Activated CD8-positive, alpha-beta memory T cell treated with anti-CD3 and anti-CD28 coated beads, Interleukin-2, amount 10 ng/mL, durations not matched to agents 7 days and 5 days (primary cell): ENCODE measurements around the gene TMEM217. TPM values are rescaled to one million over a fixed set of nuclear protein-coding genes. Genes with fewer than 3 reads are reported as not detected.
"Not testable (repeated sequence)": the region's sequence is repeated elsewhere in the genome, so short reads cannot be mapped to it uniquely, and the experiment has no call there.

ENCODE experiments used
- ATAC-seq: fragments of 150-1000 bp; cut with Tn5 transposase; one replicate; pipeline ENCODE4 v1.10.0; 2021; ENCODE audit warnings: moderate library complexity
- CTCF ChIA-PET: fragments of 350-600 bp; sonication (Branson Sonifier 250); formaldehyde crosslinking; loops from one replicate; lab custom pipeline; 2021; ENCODE audit warnings: antibody characterized with exemption; lab: Charles Lee
- DNase-seq: peaks from one replicate; pipeline ENCODE4 v3.0.0-alpha.2; 2020
- H3K27ac Mint-ChIP-seq: one replicate; pipeline ENCODE4 v1.8.0; 2021; ENCODE audit warnings: mild to moderate bottlenecking, mixed read lengths
- H3K27me3 Mint-ChIP-seq: one replicate; pipeline ENCODE4 v1.8.0; 2021; ENCODE audit warnings: mixed read lengths
- H3K36me3 Mint-ChIP-seq: one replicate; pipeline ENCODE4 v1.8.0; 2021; ENCODE audit warnings: mild to moderate bottlenecking, mixed read lengths
- H3K4me1 Mint-ChIP-seq: one replicate; pipeline ENCODE4 v1.8.0; 2021; ENCODE audit warnings: mixed read lengths
- H3K4me3 Mint-ChIP-seq: one replicate; pipeline ENCODE4 v1.8.0; 2021; ENCODE audit warnings: mild to moderate bottlenecking, moderate library complexity, mixed read lengths
- H3K9me3 Mint-ChIP-seq: one replicate; pipeline ENCODE4 v1.8.0; 2022; ENCODE audit warnings: low read depth, mixed read lengths
- total RNA-seq, 2 experiments: library from RNA; stranded (reverse); gene quantifications; one replicate each; pipeline ENCODE4 v1.2.3, GENCODE V29; 2021

The TMEM217 gene
- total RNA-seq, 2 experiments from 2014 or later: 2.7 to 5.7 TPM

DNA sequence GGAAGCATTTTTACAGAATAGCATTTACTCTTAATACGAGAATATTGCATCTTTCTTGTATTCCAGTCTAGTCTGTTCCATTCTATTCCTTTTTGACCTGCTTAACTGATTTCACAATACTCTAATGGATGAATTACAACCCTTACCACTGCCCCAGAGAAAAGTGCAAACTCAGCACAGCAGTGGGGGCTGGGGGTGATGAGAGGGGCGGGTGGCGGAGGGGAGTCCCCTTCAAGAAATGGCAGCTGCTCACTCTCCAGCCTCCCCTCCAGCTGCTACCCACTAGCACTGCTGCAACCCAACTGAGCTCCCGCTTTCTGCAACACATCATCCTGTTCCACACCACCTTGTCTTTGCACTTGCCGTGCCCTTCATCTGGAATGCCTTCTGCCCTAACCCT, 57.9 kb downstream of the TMEM217 start:
- CTCF ChIA-PET: interaction anchor here (0.8 to 21.2 kb wide), 5 partner anchors 9 to 175 kb away, joined by 5 to 899 read pairs (median 28); partner anchors contain the start of gene PIM1
- Mint-ChIP-seq H3K27ac (no peak overlapping the region), H3K36me3 (peaks cover 3% of the 10 kb centered on the region), H3K9me3 (no peaks in the 10 kb centered on the region), H3K27me3 (no peaks in the 10 kb centered on the region), H3K4me1 (peaks cover 40% of the 10 kb centered on the region), H3K4me3 (no peak overlapping the region)
- ATAC-seq (no peak), DNase-seq (no peak)

GRCh38 chr6:37196451-37196850, 61.5 kb downstream of the TMEM217 start:
- H3K4me3 Mint-ChIP-seq, H3K27ac Mint-ChIP-seq, H3K9me3 Mint-ChIP-seq, ATAC-seq, DNase-seq, H3K36me3 Mint-ChIP-seq, H3K27me3 Mint-ChIP-seq: not testable (repeated sequence)
- CTCF ChIA-PET: interaction anchor here (4.5 kb wide), 1 partner anchor 12 kb away, joined by 28 read pairs; no protein-coding TSS in a partner anchor
- peaks cover 36% of the 10 kb centered on the region for H3K4me1 Mint-ChIP-seq

DNA sequence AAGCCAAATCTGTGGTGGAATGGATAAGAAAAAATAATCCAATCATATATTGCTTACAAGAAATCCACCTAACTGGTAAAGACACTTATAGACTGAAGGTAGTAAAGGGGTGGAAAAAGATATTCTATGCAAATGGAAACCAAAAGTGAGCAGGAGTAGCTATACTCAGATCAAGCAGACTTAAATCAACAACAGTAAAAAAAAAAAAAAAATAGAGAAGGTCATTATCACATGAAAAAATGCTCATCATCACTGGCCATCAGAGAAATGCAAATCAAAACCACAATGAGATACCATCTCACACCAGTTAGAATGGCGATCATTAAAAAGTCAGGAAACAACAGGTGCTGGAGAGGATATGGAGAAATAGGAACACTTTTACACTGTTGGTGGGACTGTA, 63.1 kb downstream of the TMEM217 start:
- not testable (repeated sequence) for DNase-seq, H3K36me3 Mint-ChIP-seq, H3K27me3 Mint-ChIP-seq, H3K9me3 Mint-ChIP-seq, H3K4me3 Mint-ChIP-seq
- CTCF ChIA-PET: interaction anchor here (0.8 to 2.8 kb wide), 11 partner anchors 8 to 176 kb away, joined by 3 to 19 read pairs (median 8); partner anchors contain the start of gene PIM1
- ATAC-seq: peak; percentile 63
- Mint-ChIP-seq H3K27ac (peak overlapping the region; percentile 17), H3K4me1 (peaks cover 35% of the 10 kb centered on the region)

GRCh38 chr6:37192666-37193065, 65.3 kb downstream of the TMEM217 start:
- Mint-ChIP-seq H3K36me3 (peaks cover 12% of the 10 kb centered on the region), H3K9me3 (no peaks in the 10 kb centered on the region), H3K27ac (peak overlapping the region; percentile 41), H3K4me1 (peaks cover 51% of the 10 kb centered on the region), H3K27me3 (no peaks in the 10 kb centered on the region), H3K4me3 (no peak overlapping the region)
- CTCF ChIA-PET: interaction anchor here (0.7 to 2.8 kb wide), 6 partner anchors 15 to 175 kb away, joined by 3 to 15 read pairs (median 4); partner anchors contain the start of gene PIM1
- DNase-seq: no peak
- ATAC-seq: no peak

- peaks cover 18% of the 10 kb centered on the region for H3K36me3 Mint-ChIP-seq
- H3K27ac Mint-ChIP-seq: peak overlapping the region; percentile 81
- no peaks in the 10 kb centered on the region for H3K27me3 Mint-ChIP-seq
- ATAC-seq: peak; percentile 31
- H3K4me1 Mint-ChIP-seq: peaks cover 73% of the 10 kb centered on the region
- no peak overlapping the region for H3K4me3 Mint-ChIP-seq
- peaks cover 4% of the 10 kb centered on the region for H3K9me3 Mint-ChIP-seq
- CTCF ChIA-PET: interaction anchor here (0.9 to 5.2 kb wide), 11 partner anchors 9 to 172 kb away, joined by 3 to 52 read pairs (median 10); no protein-coding TSS in a partner anchor
- DNase-seq: no peak
These were observed 67.8 kb downstream of the TMEM217 start for GRCh38 chr6:37190159-37190535.

DNA sequence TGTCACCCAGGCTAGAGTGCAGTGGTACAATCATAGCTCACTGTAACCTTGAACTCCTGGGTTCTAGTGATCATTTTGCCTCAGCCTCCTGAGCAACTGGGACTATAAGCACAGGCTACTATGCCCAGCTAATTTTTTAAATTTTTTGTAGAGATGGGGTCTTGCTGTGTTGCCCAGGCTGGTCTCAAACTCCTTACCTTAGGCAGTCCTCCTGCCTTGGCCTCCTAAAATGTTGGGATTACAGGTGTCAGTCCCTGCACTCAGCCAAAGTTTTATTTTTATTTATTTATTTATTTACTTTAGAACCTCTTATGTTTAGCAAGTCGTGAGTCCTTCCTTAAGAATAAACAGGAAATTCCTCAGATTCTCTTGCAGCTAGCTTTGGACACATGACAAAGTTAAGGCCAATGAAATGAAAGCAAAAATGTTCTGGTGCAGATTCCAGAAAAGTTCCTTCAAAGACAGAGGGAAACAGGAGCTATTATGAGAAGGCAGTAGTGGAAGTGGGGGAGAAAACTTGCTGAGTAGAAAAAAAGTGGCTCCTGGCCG, 68.9 kb downstream of the TMEM217 start:
- peaks cover 18% of the 10 kb centered on the region for H3K36me3 Mint-ChIP-seq
- CTCF ChIA-PET: interaction anchor here (0.6 to 5.2 kb wide), 12 partner anchors 9 to 304 kb away, joined by 3 to 52 read pairs (median 8); no protein-coding TSS in a partner anchor
- H3K27ac Mint-ChIP-seq: peak overlapping the region; percentile 77
- DNase-seq (no peak), ATAC-seq (no peak)
- H3K9me3 Mint-ChIP-seq: peaks cover 4% of the 10 kb centered on the region
- no peaks in the 10 kb centered on the region for H3K27me3 Mint-ChIP-seq
- peaks cover 69% of the 10 kb centered on the region for H3K4me1 Mint-ChIP-seq
- H3K4me3 Mint-ChIP-seq: no peak overlapping the region

DNA sequence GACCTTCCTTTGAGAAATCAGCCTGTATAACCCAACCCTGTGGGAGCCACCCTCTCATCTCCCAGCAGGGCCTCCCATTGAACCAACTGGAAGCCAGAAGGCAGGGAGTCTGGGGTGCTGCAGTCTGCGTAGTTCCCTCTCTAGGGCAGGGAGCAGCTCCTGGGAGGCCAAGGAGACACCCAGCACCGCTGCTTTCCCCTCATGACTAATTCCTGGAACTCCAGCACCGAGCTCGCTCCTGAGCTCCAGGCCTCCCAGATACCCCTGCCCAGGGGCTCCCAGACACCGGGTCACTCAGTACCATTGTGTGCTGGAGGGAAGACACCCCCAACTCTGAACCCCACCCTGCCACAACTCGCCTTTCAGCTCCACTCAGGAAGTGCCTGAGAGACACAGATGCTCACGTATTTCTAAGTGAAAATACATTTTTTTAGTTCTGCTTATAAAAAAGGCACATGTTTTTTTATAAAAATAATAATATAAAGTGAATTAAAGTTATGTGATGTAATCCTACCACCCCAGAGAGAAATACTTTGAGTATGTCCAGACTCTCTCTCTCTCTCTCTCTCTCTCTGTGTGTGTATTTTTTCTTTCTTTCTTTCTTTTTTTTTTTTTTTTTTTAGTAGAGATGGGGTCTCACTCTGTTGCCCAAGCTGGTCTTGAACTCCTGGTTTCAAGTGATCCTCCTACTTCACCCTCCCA, 70.5 kb downstream of the TMEM217 start:
- no peak for ATAC-seq
- H3K9me3 Mint-ChIP-seq: peaks cover 4% of the 10 kb centered on the region

DNA sequence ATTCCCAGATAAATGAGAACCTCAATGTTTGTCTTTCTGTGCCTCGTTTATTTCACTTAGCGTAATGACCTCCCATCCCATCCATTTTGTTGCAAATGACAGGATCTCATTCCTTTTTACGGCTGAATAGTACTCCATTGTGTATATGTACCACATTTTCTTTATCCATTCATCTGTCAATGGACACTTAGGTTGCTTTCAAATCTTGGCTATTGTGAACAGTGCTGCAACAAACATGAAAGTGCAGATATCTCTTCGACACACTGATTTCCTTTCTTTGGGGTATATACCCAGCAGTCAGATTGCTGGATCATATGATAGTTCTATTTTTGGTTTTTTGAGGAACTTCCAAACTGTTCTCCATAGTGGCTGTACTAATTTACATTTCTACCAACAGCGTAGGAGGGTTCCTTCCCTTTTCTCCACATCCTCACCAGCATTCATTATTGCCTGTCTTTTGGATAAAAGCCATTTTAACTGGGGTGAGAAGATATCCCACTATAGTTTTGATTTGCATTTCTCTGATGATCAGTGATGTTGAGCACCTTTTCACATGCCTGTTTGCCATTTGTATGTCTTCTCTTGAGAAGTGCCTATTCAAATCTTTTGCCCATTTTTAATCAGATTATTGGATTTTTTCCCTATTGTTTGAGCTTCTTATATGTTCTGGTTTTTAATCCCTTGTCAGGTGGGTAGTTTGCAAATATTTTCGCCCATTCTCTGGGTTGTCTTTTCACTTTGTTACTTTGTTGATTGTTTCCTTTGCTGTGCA, 71.8 kb downstream of the TMEM217 start:
- H3K27me3 Mint-ChIP-seq, H3K9me3 Mint-ChIP-seq, ATAC-seq, H3K4me3 Mint-ChIP-seq, DNase-seq: not testable (repeated sequence)
- H3K27ac Mint-ChIP-seq: peak overlapping the region; percentile 93
- peaks cover 20% of the 10 kb centered on the region for H3K36me3 Mint-ChIP-seq
- peaks cover 75% of the 10 kb centered on the region for H3K4me1 Mint-ChIP-seq
- CTCF ChIA-PET: interaction anchor here (0.6 to 5.2 kb wide), 10 partner anchors 8 to 168 kb away, joined by 3 to 52 read pairs (median 12); no protein-coding TSS in a partner anchor

More for the DNA sequence above, 70.5 kb downstream of the TMEM217 start:
- H3K4me1 Mint-ChIP-seq: peaks cover 71% of the 10 kb centered on the region
- no peak for DNase-seq
- peak overlapping the region; percentile 93 for H3K27ac Mint-ChIP-seq
- peak overlapping the region; percentile 24 for H3K4me3 Mint-ChIP-seq
- CTCF ChIA-PET: interaction anchor here (0.8 to 5.2 kb wide), 14 partner anchors 7 to 302 kb away, joined by 3 to 52 read pairs (median 5); partner anchors contain the start of gene C6orf89
- peaks cover 19% of the 10 kb centered on the region for H3K36me3 Mint-ChIP-seq
- H3K27me3 Mint-ChIP-seq: no peaks in the 10 kb centered on the region

- peaks cover 73% of the 10 kb centered on the region for H3K4me1 Mint-ChIP-seq
These were observed 75.0 kb downstream of the TMEM217 start for GRCh38 chr6:37182736-37183590.

GRCh38 chr6:37180610-37181009, 77.3 kb downstream of the TMEM217 start:
- DNase-seq, H3K9me3 Mint-ChIP-seq, H3K27me3 Mint-ChIP-seq, H3K4me3 Mint-ChIP-seq, ATAC-seq: not testable (repeated sequence)
- H3K36me3 Mint-ChIP-seq: peaks cover 25% of the 10 kb centered on the region
- CTCF ChIA-PET: interaction anchor here (0.8 to 18.3 kb wide), 11 partner anchors 8 to 155 kb away, joined by 3 to 424 read pairs (median 10); partner anchors contain the start of gene PIM1
- H3K4me1 Mint-ChIP-seq: peaks cover 74% of the 10 kb centered on the region
- peak overlapping the region; percentile 70 for H3K27ac Mint-ChIP-seq

More at GRCh38 chr6:37182736-37183590, 75.0 kb downstream of the TMEM217 start:
- peak overlapping the region; percentile 98 for H3K27ac Mint-ChIP-seq
- peak overlapping the region; percentile 50 for H3K4me3 Mint-ChIP-seq
- H3K27me3 Mint-ChIP-seq: no peaks in the 10 kb centered on the region
- H3K36me3 Mint-ChIP-seq: peaks cover 15% of the 10 kb centered on the region
- CTCF ChIA-PET: interaction anchor here (1.0 to 18.3 kb wide), 9 partner anchors 11 to 298 kb away, joined by 3 to 424 read pairs (median 19); partner anchors contain the start of genes C6orf89 and PIM1
- ATAC-seq (peak; percentile 95), DNase-seq (peak; percentile 91)
- peaks cover 4% of the 10 kb centered on the region for H3K9me3 Mint-ChIP-seq

DNA sequence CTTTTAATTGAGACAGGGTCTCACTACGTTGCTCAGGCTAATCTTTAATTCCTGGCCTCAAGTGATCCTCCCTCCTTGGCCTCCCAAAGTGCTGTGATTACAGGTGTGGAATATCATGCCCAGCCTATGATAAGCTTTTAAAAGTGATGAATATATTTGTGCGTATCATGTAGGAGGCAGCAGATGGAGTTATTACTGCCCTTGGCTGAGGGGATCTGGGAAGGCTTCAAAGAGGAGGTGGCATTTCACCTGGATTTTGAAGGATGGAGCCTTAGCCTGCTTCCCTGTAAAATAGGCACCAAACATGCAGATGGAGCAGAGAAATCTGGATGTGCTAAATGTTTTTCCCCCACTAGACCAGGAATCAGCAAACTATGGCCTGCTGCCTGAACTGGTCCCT, 77.9 kb downstream of the TMEM217 start:
- CTCF ChIA-PET: interaction anchor here (0.8 to 18.3 kb wide), 9 partner anchors 8 to 155 kb away, joined by 4 to 424 read pairs (median 19); partner anchors contain the start of gene PIM1
- ATAC-seq (no peak), DNase-seq (no peak)
- Mint-ChIP-seq H3K36me3 (peaks cover 31% of the 10 kb centered on the region), H3K27ac (peak overlapping the region; percentile 64), H3K27me3 (no peaks in the 10 kb centered on the region), H3K4me1 (peaks cover 76% of the 10 kb centered on the region), H3K4me3 (no peak overlapping the region), H3K9me3 (no peaks in the 10 kb centered on the region)
